ENCODE measurements around the gene C2orf42.
"Not testable (repeated sequence)": the region's sequence is repeated elsewhere in the genome, so short reads cannot be mapped to it uniquely, and the experiment has no call there.

Gene C2orf42

DNA sequence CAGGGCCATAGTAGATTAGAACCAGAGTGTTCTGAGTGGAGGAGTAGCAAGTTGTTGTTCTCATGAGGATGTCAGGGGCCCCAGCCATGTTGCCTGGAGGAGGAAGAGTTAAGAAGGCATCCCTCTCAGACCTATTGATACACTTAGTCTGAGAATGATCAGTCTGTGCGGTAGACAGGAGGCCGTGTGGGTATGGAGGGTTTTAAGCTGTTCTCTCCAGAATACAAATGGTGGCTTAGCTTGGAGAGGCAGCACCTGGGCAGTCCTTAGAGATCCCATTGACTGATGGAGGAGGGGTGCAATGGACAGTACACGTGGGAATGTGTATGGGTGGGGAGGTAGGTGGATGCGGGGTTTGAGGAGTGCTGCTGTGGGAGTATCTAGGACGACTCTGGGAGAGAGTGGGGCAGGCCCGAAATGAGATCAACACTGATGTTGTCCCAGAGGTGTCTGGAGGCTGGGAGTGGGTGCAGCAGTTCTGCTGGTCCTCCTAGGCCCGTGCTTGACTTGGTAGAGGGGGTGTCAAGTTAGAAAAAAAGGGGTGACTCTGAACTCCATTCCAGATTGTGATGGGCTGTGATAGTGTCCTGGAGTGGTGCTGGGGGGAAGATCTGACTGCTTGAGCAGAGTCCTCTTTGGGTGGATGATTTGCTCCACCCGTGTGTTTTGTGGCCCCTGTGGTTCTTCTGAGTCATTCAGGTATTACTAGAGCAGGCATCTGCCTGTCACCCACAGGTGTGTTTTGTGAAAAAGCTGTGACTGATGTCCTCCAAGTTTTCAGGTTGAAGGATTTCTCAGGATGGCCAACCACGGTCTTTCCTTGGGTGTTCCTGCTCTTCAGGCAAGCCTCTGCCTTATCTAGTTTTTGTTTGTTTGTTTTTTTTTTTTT, 44.7 kb downstream of the C2orf42 start:
- Mint-ChIP-seq H3K4me3 (peak overlapping the region; percentile 0 to 7), H3K4me1 (peaks cover 29 to 49% of the 10 kb centered on the region in 2 donors), H3K27me3 (no peaks in the 10 kb centered on the region), H3K27ac (peak overlapping the region; percentile 37), H3K9me3 (no peaks in the 10 kb centered on the region), H3K36me3 (peaks cover 21 to 26% of the 10 kb centered on the region in 2 donors)
- DNase-seq, result peak; percentile 34
- no peak for ATAC-seq (replicated peaks)

DNA sequence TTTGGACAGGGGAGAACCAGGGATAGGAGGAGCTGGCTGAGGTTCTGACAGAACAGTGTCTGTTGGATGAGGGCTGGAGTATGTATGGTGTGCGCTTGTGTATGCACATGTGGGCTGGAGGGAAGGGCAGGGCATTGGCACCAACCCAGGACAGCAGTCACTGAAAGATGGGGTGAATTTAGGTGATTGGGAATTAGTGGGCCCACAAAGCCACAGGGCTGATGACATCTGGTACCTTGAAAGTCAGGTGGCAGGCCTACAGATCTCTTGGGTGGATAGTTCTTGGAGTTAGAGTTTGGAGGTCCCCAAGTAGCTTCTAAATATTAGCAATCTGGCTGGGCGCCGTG, 45.7 kb downstream of the C2orf42 start:
- ATAC-seq (replicated peaks) (no peak), DNase-seq (no peak)
- no peak overlapping the region for H3K4me3 Mint-ChIP-seq
- H3K9me3 Mint-ChIP-seq, result no peaks in the 10 kb centered on the region
- peak overlapping the region; percentile 34 for H3K27ac Mint-ChIP-seq
- H3K27me3 Mint-ChIP-seq, result no peaks in the 10 kb centered on the region
- peaks cover 39 to 59% of the 10 kb centered on the region in 2 donors for H3K4me1 Mint-ChIP-seq
- H3K36me3 Mint-ChIP-seq, result peaks cover 22 to 28% of the 10 kb centered on the region in 2 donors

GRCh38 chr2:70144443-70145143, 46.2 kb downstream of the C2orf42 start:
- no peaks in the 10 kb centered on the region for H3K9me3 Mint-ChIP-seq
- ATAC-seq (replicated peaks) (no peak), DNase-seq (no peak)
- H3K36me3 Mint-ChIP-seq, result peaks cover 17 to 25% of the 10 kb centered on the region in 2 donors
- H3K4me3 Mint-ChIP-seq, result peak overlapping the region in 1 of 2 donors; percentile 54
- no peaks in the 10 kb centered on the region for H3K27me3 Mint-ChIP-seq
- peak overlapping the region; percentile 49 for H3K27ac Mint-ChIP-seq
- H3K4me1 Mint-ChIP-seq, result peaks cover 41 to 64% of the 10 kb centered on the region in 2 donors

- peak overlapping the region; percentile 88 to 91 for H3K4me3 Mint-ChIP-seq
- H3K27ac Mint-ChIP-seq, result peak overlapping the region; percentile 99
- DNase-seq (peak; percentile 56), ATAC-seq (replicated peaks) (peak; percentile 28 to 31)
- H3K4me1 Mint-ChIP-seq, result peaks cover 41 to 65% of the 10 kb centered on the region in 2 donors
- no peaks in the 10 kb centered on the region for H3K27me3 Mint-ChIP-seq
- H3K36me3 Mint-ChIP-seq, result peaks cover 8 to 14% of the 10 kb centered on the region in 2 donors
- no peaks in the 10 kb centered on the region for H3K9me3 Mint-ChIP-seq
Observed at GRCh38 chr2:70143314-70144150, 47.3 kb downstream of the C2orf42 start.

GRCh38 chr2:70142590-70143313, 48.1 kb downstream of the C2orf42 start:
- peaks cover 8 to 14% of the 10 kb centered on the region in 2 donors for H3K36me3 Mint-ChIP-seq
- peak; percentile 66 to 70 for ATAC-seq (replicated peaks)
- H3K27me3 Mint-ChIP-seq, result no peaks in the 10 kb centered on the region
- peak overlapping the region; percentile 99 for H3K27ac Mint-ChIP-seq
- peak overlapping the region; percentile 88 to 91 for H3K4me3 Mint-ChIP-seq
- H3K9me3 Mint-ChIP-seq, result no peaks in the 10 kb centered on the region
- H3K4me1 Mint-ChIP-seq, result peaks cover 45 to 68% of the 10 kb centered on the region in 2 donors
- DNase-seq, result peak; percentile 100

GRCh38 chr2:70141902-70142589, 48.8 kb downstream of the C2orf42 start:
- H3K9me3 Mint-ChIP-seq, result peaks cover 0 to 1% of the 10 kb centered on the region in 2 donors
- peaks cover 49 to 74% of the 10 kb centered on the region in 2 donors for H3K4me1 Mint-ChIP-seq
- H3K36me3 Mint-ChIP-seq, result peaks cover 8 to 18% of the 10 kb centered on the region in 2 donors
- ATAC-seq (replicated peaks) (peak; percentile 53 to 55), DNase-seq (no peak)
- peak overlapping the region; percentile 88 to 91 for H3K4me3 Mint-ChIP-seq
- H3K27ac Mint-ChIP-seq, result peak overlapping the region; percentile 99
- H3K27me3 Mint-ChIP-seq, result no peaks in the 10 kb centered on the region

DNA sequence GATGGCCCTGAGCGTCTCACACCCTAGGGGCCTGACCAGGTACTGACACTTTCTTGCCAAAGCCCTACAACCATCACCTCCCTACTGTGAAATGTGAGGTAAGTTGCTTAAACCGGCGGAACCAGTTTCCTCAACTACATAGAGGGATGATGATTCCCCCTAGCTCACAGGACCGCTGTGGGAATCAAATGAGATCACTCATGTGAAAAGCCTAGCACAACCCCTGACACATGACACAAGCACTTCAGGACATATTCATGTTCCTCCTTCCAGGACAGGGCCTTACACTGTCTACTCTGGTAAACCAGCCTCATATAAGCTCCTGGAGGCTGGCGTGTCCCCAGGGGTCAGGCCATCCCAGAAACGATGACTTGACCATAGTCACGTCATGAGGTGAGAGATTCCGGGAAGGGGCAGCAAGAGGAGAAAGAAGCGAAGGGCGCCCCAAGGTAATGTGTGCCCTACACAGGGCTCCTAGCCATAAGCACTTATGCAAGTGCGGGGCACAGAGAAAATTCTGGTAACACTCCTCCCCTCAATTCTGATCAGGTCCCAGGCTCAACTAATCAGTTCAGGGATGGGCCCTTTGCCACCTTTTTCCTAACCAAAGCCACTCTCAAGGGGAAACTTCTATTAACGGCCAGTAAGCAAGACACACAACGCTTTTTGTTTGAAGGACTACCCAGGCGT, 49.5 kb downstream of the C2orf42 start:
- peak overlapping the region; percentile 88 to 91 for H3K4me3 Mint-ChIP-seq

GRCh38 chr2:70140791-70141211, 50.0 kb downstream of the C2orf42 start:
- no peaks in the 10 kb centered on the region for H3K27me3 Mint-ChIP-seq
- peaks cover 0 to 1% of the 10 kb centered on the region in 2 donors for H3K9me3 Mint-ChIP-seq
- no peak for DNase-seq
- H3K27ac Mint-ChIP-seq, result peak overlapping the region; percentile 99
- peaks cover 44 to 74% of the 10 kb centered on the region in 2 donors for H3K4me1 Mint-ChIP-seq
- ATAC-seq (replicated peaks), result no peak
- H3K4me3 Mint-ChIP-seq, result peak overlapping the region; percentile 88 to 91
- H3K36me3 Mint-ChIP-seq, result peaks cover 10 to 20% of the 10 kb centered on the region in 2 donors

More for the DNA sequence above, 49.5 kb downstream of the C2orf42 start:
- H3K4me1 Mint-ChIP-seq, result peaks cover 47 to 74% of the 10 kb centered on the region in 2 donors
- H3K27me3 Mint-ChIP-seq, result no peaks in the 10 kb centered on the region
- H3K27ac Mint-ChIP-seq, result peak overlapping the region; percentile 99
- peaks cover 8 to 18% of the 10 kb centered on the region in 2 donors for H3K36me3 Mint-ChIP-seq
- H3K9me3 Mint-ChIP-seq, result peaks cover 0 to 1% of the 10 kb centered on the region in 2 donors
- DNase-seq (peak; percentile 81), ATAC-seq (replicated peaks) (peak; percentile 62 to 66)

GRCh38 chr2:70134323-70134983, 56.4 kb downstream of the C2orf42 start:
- Mint-ChIP-seq H3K27ac (peak overlapping the region; percentile 98), H3K36me3 (peaks cover 18 to 28% of the 10 kb centered on the region in 2 donors), H3K4me3 (peak overlapping the region; percentile 22 to 27), H3K4me1 (peaks cover 48 to 75% of the 10 kb centered on the region in 2 donors)
- not testable (repeated sequence) for DNase-seq; ATAC-seq (replicated peaks); H3K27me3 Mint-ChIP-seq; H3K9me3 Mint-ChIP-seq

DNA sequence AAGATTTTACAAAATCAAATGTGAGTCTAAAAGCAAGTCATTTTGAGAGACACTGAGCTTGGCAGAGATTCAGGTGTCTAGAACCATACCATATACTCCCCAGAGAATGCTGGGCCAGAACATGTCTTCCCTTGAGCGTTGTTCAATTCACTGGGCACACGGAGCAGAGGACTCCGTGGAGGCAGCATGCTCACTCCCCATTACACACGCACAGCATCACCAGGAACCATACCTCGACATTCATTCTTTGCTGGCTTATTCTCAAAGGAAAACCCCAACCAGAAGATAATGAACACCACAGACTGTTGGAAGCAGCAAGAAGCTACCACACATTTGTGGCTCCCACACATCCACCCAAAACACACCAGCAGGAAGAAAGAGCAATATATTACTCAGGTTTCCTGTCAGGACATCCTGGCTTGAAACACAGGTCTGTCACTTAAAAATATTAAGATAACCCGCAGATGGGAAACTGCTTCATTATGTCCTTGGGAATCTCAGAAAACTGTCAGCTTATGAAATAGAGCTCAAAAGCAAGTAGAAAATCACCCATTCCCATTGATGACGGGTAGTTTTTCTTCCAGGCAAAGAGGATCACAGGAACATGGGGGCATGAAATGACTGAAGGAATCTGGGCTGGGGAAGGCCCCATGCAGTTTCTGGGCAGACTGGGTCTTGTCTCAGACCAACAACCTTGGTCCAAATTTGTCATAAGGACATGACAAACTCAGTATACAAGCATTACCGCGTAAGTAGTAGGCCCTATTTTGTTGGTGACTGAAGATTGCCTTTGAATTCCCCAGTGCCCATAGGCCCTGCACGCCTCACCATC, 57.1 kb downstream of the C2orf42 start:
- peak; percentile 52 to 65 for ATAC-seq (replicated peaks)
- peak; percentile 40 for DNase-seq
- Mint-ChIP-seq H3K9me3 (peaks cover 0 to 1% of the 10 kb centered on the region in 2 donors), H3K4me3 (peak overlapping the region; percentile 85 to 94), H3K27ac (peak overlapping the region; percentile 98), H3K4me1 (peaks cover 48 to 80% of the 10 kb centered on the region in 2 donors), H3K27me3 (no peaks in the 10 kb centered on the region), H3K36me3 (peaks cover 19 to 30% of the 10 kb centered on the region in 2 donors)

DNA sequence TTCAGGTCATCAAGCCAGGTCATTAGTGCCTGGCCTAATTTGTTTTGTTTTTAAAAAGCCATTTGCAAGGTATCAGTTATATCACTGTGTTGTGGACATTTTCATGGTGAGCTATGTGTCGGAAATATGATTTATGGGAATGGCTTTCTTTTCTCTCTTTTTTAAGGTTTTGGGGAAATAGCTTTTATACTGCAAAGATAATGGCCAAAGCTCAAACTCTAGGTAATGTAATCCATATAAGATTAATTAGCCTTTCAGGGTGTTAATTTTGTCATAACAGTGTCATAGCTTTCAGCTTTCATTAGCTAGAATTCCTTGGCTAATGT, 57.7 kb downstream of the C2orf42 start:
- Mint-ChIP-seq H3K27me3 (no peaks in the 10 kb centered on the region), H3K27ac (peak overlapping the region; percentile 98), H3K9me3 (peaks cover 0 to 1% of the 10 kb centered on the region in 2 donors), H3K4me3 (peak overlapping the region; percentile 85 to 94), H3K4me1 (peaks cover 48 to 86% of the 10 kb centered on the region in 2 donors), H3K36me3 (peaks cover 19 to 30% of the 10 kb centered on the region in 2 donors)
- DNase-seq, result no peak
- no peak for ATAC-seq (replicated peaks)

Measured in stimulated activated naive B cell treated with anti-CD40 and anti-IgM and Interleukin-4, amounts not matched to agents 10 μg/mL and 1 μg/mL and 100 μg/mL, for 72 hours (primary cell).